Epithelial cell of prostate (primary cell): Measurements from ENCODE around the gene ATXN3.

ENCODE experiments used
- DNase-seq: peaks from one replicate; pipeline ENCODE4 v3.0.0-alpha.2; 2011; ENCODE audit warnings: low read depth, low spot score
- H3K27ac ChIP-seq: fragments of 450-650 bp; 2 replicates; pipeline ENCODE4 v1.5.1; 2017; ENCODE audit warnings: mild to moderate bottlenecking

ATXN3 gene

DNA sequence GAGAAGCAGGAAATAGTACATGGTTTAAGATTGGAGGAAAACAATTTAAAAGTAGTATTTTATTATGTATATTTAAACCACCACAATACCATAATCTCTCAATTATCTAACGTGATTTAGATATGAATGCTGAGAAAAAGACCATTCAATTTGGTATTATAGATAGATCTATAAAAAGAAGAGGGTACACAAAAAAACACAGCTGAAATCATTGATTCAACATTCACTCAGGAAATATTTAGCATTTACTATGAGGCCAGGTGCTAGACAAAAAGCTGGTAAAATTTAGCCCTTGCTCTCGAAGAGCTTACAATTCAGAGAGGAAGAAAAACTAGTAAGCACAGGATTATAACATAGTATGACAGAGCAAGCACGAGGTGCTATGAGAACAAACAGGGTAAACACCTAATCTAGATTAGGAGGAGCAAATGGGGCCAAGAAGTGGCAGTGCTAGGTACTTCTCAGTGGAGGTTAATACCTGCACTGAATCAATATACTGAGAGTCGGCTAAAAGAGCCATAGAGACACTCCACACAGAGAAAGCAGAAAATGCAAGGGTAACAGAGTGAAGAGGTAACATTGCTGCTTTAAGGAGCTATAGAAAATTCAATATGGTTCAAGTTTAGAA, 94.1 kb downstream of the ATXN3 start:
- no peak overlapping the region for H3K27ac ChIP-seq
- no peak for DNase-seq

DNA sequence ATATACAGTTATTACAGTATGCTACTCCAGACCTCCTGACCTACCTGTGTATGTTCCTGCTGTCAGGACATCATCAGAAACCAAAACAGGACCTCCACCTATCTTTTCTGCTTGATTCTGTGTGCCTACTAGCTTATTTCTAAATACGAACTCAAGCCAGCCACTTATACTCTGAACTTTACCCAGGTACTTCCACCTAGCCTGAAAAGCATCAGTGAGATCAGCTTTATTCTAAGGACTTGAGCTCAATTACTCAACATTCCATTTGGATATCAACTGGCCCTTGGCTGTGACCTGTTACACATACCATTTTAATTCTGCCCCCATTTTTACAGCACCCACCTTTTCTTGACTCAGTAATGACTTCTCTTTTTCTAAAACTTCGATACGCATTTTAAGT, 95.7 kb downstream of the ATXN3 start:
- H3K27ac ChIP-seq: no peak overlapping the region
- no peak for DNase-seq

DNA sequence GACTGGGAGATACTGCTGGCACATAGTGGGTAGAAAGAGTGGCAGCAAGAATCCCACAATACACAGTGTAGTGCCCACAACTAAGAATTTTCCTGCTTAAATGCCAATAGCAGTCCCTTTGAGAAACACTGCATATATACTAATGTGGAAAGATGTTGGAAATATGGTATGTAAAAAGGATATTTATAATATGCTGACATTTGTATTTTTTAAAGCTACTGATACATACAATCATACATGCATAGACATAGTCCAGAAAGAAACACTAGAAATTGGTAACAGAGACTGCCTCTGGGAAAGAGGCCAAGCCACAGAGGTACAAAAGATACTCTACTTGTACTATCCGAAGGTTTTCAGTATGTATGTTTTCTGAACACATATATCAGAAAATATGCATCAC, 96.8 kb downstream of the ATXN3 start:
- H3K27ac ChIP-seq: no peak overlapping the region
- no peak for DNase-seq
